Activated naive CD4-positive, alpha-beta T cell treated with anti-CD3 and anti-CD28 coated beads, Interleukin-2, amount 10 ng/mL, durations not matched to agents 7 days and 5 days (primary cell): ENCODE data around the gene VAC14.

Source experiments
- CTCF ChIA-PET: fragments of 350-600 bp; sonication (Branson Sonifier 250); formaldehyde crosslinking; loops from one replicate; lab custom pipeline; 2021; ENCODE audit warnings: antibody characterized with exemption; lab: Charles Lee
- DNase-seq: peaks from one replicate; pipeline ENCODE4 v3.0.0-alpha.2; 2020
- H3K27ac Mint-ChIP-seq: one replicate; pipeline ENCODE4 v1.8.0; 2021; ENCODE audit warnings: mild to moderate bottlenecking, moderate library complexity, mixed read lengths
- H3K27me3 Mint-ChIP-seq: one replicate; pipeline ENCODE4 v1.8.0; 2021; ENCODE audit warnings: mild to moderate bottlenecking, mixed read lengths
- H3K36me3 Mint-ChIP-seq: one replicate; pipeline ENCODE4 v1.8.0; 2021; ENCODE audit warnings: mixed read lengths
- H3K4me1 Mint-ChIP-seq: one replicate; pipeline ENCODE4 v1.8.0; 2021; ENCODE audit warnings: mixed read lengths
- H3K4me3 Mint-ChIP-seq: one replicate; pipeline ENCODE4 v1.8.0; 2021; ENCODE audit warnings: mild to moderate bottlenecking, moderate library complexity, mixed read lengths
- H3K9me3 Mint-ChIP-seq: one replicate; pipeline ENCODE4 v1.8.0; 2021; ENCODE audit warnings: mixed read lengths

VAC14 gene

DNA sequence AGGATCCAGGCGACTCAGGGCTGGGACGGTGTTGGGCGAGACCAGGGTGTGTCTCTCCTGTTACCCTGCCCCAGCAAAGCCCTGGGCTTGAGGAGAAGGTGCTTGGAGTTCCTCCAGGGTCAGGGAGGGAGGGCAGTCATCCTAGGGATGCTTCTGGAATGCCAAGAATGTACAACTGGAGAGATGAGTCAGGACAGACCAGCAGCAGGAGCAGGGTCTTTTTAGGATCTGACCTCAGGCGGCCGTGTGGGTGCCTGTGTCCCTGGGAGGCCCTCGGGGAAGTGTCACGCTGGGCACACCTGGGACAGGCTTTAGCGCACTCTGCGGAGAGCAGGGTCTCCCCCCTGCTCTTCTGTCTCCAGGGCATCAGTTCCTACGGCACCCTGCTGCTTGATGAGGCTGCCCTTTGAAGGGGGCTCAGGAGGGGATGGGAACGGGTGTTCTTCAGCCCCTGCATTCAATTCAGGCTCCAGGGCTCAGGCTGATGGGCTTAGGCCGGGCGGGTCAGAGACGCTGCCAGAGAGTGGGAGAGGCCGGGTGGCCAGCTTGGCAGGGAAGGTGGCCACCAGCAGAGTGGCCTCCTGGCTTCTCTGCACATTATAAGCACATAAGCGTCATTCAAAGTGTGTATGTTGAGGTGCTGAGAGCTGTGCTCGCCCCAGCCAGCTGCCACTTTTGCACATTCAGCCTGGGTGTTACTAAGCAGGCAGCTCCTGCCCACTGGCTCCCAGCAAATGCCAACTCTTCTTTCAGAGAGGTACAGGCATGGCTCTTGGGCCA, 106.7 kb downstream of the VAC14 start:
- peaks cover 9% of the 10 kb centered on the region for H3K36me3 Mint-ChIP-seq
- H3K27me3 Mint-ChIP-seq, result no peaks in the 10 kb centered on the region
- H3K9me3 Mint-ChIP-seq, result no peaks in the 10 kb centered on the region
- H3K27ac Mint-ChIP-seq, result peak overlapping the region; percentile 73
- no peak overlapping the region for H3K4me3 Mint-ChIP-seq
- H3K4me1 Mint-ChIP-seq, result peaks cover 52% of the 10 kb centered on the region
- CTCF ChIA-PET, result no interaction called here
- DNase-seq, result no peak

- peaks cover 49% of the 10 kb centered on the region for H3K4me1 Mint-ChIP-seq
- H3K9me3 Mint-ChIP-seq, result no peaks in the 10 kb centered on the region
- H3K27me3 Mint-ChIP-seq, result no peaks in the 10 kb centered on the region
- CTCF ChIA-PET, result interaction anchor here (0.5 kb wide), 1 partner anchor 57 kb away, joined by 3 read pairs; no protein-coding TSS in a partner anchor
- peaks cover 5% of the 10 kb centered on the region for H3K36me3 Mint-ChIP-seq
- DNase-seq, result no peak
- no peak overlapping the region for H3K4me3 Mint-ChIP-seq
- H3K27ac Mint-ChIP-seq, result no peak overlapping the region
Measured at GRCh38 chr16:70692873-70693671, 107.9 kb downstream of the VAC14 start.

- H3K36me3 Mint-ChIP-seq, result peaks cover 7% of the 10 kb centered on the region
- CTCF ChIA-PET, result interaction anchor here (0.5 kb wide), 1 partner anchor 58 kb away, joined by 3 read pairs; no protein-coding TSS in a partner anchor
- H3K27me3 Mint-ChIP-seq, result peaks cover 6% of the 10 kb centered on the region
- DNase-seq, result no peak
- H3K4me3 Mint-ChIP-seq, result no peak overlapping the region
- H3K4me1 Mint-ChIP-seq, result peaks cover 43% of the 10 kb centered on the region
- no peaks in the 10 kb centered on the region for H3K9me3 Mint-ChIP-seq
- no peak overlapping the region for H3K27ac Mint-ChIP-seq
Measured at GRCh38 chr16:70692130-70692872, 108.7 kb downstream of the VAC14 start.

GRCh38 chr16:70691223-70692129, 109.5 kb downstream of the VAC14 start:
- Mint-ChIP-seq H3K36me3 (peaks cover 8% of the 10 kb centered on the region), H3K27ac (no peak overlapping the region), H3K4me3 (no peak overlapping the region), H3K9me3 (no peaks in the 10 kb centered on the region), H3K4me1 (peaks cover 39% of the 10 kb centered on the region), H3K27me3 (peaks cover 14% of the 10 kb centered on the region)
- DNase-seq, result no peak
- CTCF ChIA-PET, result no interaction called here

GRCh38 chr16:70689970-70690891, 110.7 kb downstream of the VAC14 start:
- Mint-ChIP-seq H3K4me3 (no peak overlapping the region), H3K9me3 (no peaks in the 10 kb centered on the region)

DNA sequence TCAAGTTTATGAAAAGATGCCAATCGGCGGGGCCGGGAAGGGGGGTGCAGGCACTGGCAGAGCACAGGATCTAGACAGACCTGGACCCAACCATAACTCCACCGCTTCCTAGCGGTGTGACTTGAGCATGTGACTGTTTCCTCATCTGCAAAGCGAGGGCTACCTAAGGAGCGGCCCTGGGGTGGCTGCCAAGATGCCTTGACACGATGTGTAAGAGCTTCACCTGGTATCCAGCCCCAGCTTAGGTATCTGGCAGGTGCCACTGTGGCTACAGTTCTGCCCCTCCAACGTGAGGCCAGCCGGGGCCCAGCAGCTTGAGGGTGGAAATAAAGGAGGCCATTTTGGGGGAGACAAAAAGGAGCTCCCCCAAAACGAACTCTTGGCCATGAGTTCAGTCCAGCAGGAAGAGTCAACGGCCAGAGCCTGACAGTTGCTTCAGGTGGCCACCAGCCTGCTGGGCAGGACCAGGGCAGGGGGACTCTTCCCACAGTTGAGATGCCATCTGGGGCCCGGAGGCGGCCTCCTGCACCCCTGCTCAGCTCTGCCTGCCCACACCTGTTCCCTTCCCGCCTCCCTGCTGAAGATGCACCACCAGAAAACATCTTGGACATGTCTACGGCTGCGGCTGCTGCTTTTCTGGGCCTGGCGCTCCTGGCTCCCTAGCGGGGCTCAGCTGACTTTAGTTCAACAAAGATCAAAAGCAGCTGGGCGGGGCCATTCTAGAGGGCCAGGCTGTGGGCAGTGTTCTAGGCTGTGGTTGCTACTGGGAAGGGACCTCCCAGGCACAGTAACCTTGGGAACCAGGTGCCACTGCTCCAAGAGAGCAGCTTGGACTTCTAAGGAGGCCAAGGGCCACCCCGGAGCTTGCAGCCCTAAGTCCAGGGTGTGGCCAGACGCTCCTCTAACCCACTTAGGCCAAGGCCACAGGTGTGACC, 111.7 kb downstream of the VAC14 start:
- Mint-ChIP-seq H3K27ac (no peak overlapping the region), H3K9me3 (no peaks in the 10 kb centered on the region), H3K27me3 (peaks cover 30% of the 10 kb centered on the region), H3K4me3 (no peak overlapping the region), H3K4me1 (peaks cover 18% of the 10 kb centered on the region), H3K36me3 (peaks cover 3% of the 10 kb centered on the region)
- CTCF ChIA-PET, result interaction anchor here (6.1 kb wide), 1 partner anchor 81 kb away, joined by 37 read pairs; no protein-coding TSS in a partner anchor
- DNase-seq, result peak; percentile 43

More at GRCh38 chr16:70689970-70690891, 110.7 kb downstream of the VAC14 start:
- Mint-ChIP-seq H3K4me1 (peaks cover 27% of the 10 kb centered on the region), H3K36me3 (peaks cover 5% of the 10 kb centered on the region), H3K27ac (no peak overlapping the region), H3K27me3 (peaks cover 21% of the 10 kb centered on the region)
- CTCF ChIA-PET, result interaction anchor here (6.1 kb wide), 1 partner anchor 80 kb away, joined by 37 read pairs; no protein-coding TSS in a partner anchor
- no peak for DNase-seq

DNA sequence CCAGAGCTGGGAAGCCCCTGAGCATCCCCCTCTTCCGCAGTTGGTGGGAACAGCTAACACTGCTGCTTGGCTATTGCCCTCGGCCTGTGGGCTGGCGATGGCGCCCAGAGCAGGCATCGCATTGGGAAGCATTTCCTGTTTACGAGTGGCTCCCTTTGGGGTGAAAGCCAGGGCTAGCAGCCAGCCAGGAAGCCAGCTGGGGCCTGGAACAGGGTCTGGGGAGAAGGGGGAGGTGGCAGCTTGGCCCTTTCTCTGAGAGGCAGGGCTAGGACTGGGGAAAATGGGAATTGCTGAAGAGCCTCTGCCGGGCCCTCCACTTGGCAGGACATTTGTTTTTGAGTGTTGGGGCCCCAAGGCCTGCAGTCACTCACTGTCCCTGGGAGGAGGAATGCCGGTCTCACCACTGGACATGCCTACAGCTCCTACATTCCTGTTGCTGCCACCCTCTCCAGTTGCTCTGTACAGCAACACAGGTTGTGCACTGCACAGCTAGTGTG, 112.7 kb downstream of the VAC14 start:
- CTCF ChIA-PET, result interaction anchor here (6.1 kb wide), 1 partner anchor 82 kb away, joined by 37 read pairs; no protein-coding TSS in a partner anchor
- no peak for DNase-seq
- H3K27ac Mint-ChIP-seq, result no peak overlapping the region

GRCh38 chr16:70687671-70688245, 113.2 kb downstream of the VAC14 start:
- Mint-ChIP-seq H3K27me3 (peaks cover 45% of the 10 kb centered on the region), H3K4me3 (no peak overlapping the region), H3K9me3 (no peaks in the 10 kb centered on the region), H3K27ac (no peak overlapping the region), H3K36me3 (peaks cover 2% of the 10 kb centered on the region), H3K4me1 (peaks cover 19% of the 10 kb centered on the region)
- CTCF ChIA-PET, result interaction anchor here (6.1 kb wide), 1 partner anchor 83 kb away, joined by 37 read pairs; no protein-coding TSS in a partner anchor
- no peak for DNase-seq

More for the DNA sequence above, 112.7 kb downstream of the VAC14 start:
- H3K36me3 Mint-ChIP-seq, result peaks cover 2% of the 10 kb centered on the region
- H3K4me1 Mint-ChIP-seq, result peaks cover 17% of the 10 kb centered on the region
- no peak overlapping the region for H3K4me3 Mint-ChIP-seq
- no peaks in the 10 kb centered on the region for H3K9me3 Mint-ChIP-seq
- peaks cover 41% of the 10 kb centered on the region for H3K27me3 Mint-ChIP-seq

DNA sequence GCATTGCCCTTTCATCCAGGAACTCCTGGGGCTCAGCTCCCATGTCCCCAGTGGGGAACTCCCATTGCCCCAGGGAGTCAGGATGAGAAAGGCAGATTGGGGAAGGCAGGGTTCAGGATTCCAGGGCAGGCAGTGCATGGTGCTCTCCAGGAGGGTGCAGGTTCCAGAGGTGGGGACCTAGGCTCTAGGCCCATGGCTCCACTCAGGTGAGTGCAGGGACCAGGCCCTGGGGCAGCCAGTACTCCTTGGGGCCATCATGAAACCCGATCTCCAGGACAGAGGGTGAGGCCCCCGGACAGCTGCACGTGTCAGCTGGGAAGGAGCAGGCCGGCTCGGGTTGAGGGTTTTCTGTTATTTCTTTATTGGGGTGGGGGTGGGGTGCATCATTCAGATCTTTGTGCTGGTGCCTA, 113.9 kb downstream of the VAC14 start:
- CTCF ChIA-PET, result interaction anchor here (6.1 kb wide), 1 partner anchor 84 kb away, joined by 37 read pairs; no protein-coding TSS in a partner anchor

GRCh38 chr16:70686376-70687101, 114.4 kb downstream of the VAC14 start:
- CTCF ChIA-PET, result interaction anchor here (6.1 kb wide), 1 partner anchor 84 kb away, joined by 37 read pairs; no protein-coding TSS in a partner anchor
- peak overlapping the region; percentile 62 for H3K4me3 Mint-ChIP-seq
- peak overlapping the region; percentile 52 for H3K27ac Mint-ChIP-seq
- peaks cover 2% of the 10 kb centered on the region for H3K36me3 Mint-ChIP-seq
- peaks cover 47% of the 10 kb centered on the region for H3K27me3 Mint-ChIP-seq
- H3K9me3 Mint-ChIP-seq, result no peaks in the 10 kb centered on the region
- DNase-seq, result no peak
- H3K4me1 Mint-ChIP-seq, result peaks cover 23% of the 10 kb centered on the region

More for the DNA sequence above, 113.9 kb downstream of the VAC14 start:
- peak overlapping the region; percentile 62 for H3K4me3 Mint-ChIP-seq
- peaks cover 23% of the 10 kb centered on the region for H3K4me1 Mint-ChIP-seq
- peaks cover 47% of the 10 kb centered on the region for H3K27me3 Mint-ChIP-seq
- no peak overlapping the region for H3K27ac Mint-ChIP-seq
- peaks cover 2% of the 10 kb centered on the region for H3K36me3 Mint-ChIP-seq
- no peak for DNase-seq
- no peaks in the 10 kb centered on the region for H3K9me3 Mint-ChIP-seq
